ENCODE measurements around the gene SLC16A7.

DNA sequence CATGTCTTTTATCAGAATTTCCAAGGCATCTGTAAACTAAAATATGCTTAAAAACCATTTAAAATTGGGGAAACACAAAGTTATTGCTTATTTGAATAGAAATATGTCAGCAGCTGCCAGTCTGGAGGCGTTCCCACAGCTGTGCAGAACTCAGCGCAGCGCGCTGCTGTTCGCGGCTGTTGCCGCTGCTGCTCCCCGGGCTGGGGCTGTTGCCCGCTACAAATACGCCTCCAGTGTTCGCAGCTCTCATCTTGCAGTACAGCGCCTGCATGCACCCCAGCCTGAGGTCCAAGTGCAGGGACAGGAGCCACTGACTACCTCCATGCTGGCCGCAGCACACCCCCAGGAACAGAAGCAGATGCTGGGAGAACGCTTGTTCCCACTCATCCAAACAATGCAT, 216.2 kb downstream of the SLC16A7 start:
- TF ChIP-seq, protein P1, sequence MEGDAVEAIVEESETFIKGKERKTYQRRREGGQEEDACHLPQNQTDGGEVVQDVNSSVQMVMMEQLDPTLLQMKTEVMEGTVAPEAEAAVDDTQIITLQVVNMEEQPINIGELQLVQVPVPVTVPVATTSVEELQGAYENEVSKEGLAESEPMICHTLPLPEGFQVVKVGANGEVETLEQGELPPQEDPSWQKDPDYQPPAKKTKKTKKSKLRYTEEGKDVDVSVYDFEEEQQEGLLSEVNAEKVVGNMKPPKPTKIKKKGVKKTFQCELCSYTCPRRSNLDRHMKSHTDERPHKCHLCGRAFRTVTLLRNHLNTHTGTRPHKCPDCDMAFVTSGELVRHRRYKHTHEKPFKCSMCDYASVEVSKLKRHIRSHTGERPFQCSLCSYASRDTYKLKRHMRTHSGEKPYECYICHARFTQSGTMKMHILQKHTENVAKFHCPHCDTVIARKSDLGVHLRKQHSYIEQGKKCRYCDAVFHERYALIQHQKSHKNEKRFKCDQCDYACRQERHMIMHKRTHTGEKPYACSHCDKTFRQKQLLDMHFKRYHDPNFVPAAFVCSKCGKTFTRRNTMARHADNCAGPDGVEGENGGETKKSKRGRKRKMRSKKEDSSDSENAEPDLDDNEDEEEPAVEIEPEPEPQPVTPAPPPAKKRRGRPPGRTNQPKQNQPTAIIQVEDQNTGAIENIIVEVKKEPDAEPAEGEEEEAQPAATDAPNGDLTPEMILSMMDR (IDR thresholded peaks at IDR 0.05) = no peak
- no peak for TF ChIP-seq POLR2A (IDR thresholded peaks at IDR 0.05)

All from upper lobe of left lung (tissue), 4 donors.